ENCODE results near the gene PNPLA7.
A peak's percentile ranks its signal among the peaks of the same experiment; 100 is the strongest.
"Not testable (repeated sequence)": the region's sequence is repeated elsewhere in the genome, so short reads cannot be mapped to it uniquely, and the experiment has no call there.

The PNPLA7 gene

GRCh38 chr9:137416563-137417151 is 133.5 kb downstream of the PNPLA7 start:
- no peak for DNase-seq (ENCODE audit: low read depth)

- no peak for DNase-seq (ENCODE audit: low read depth)
These were observed 134.1 kb downstream of the PNPLA7 start for GRCh38 chr9:137416006-137416562.

GRCh38 chr9:137415451-137415850 is 134.8 kb downstream of the PNPLA7 start:
- no peak for DNase-seq (ENCODE audit: low read depth)

GRCh38 chr9:137412431-137412830 is 137.8 kb downstream of the PNPLA7 start:
- DNase-seq (ENCODE audit: low read depth) = no peak

GRCh38 chr9:137411645-137412380 is 138.4 kb downstream of the PNPLA7 start:
- peak; percentile 39 for DNase-seq (ENCODE audit: low read depth)

GRCh38 chr9:137411260-137411644 is 138.9 kb downstream of the PNPLA7 start:
- no peak for DNase-seq (ENCODE audit: low read depth)

- DNase-seq (ENCODE audit: low read depth) = no peak
These were observed 139.3 kb downstream of the PNPLA7 start for GRCh38 chr9:137410891-137411249.

- not testable (repeated sequence) for DNase-seq (ENCODE audit: low read depth)
These were observed 139.8 kb downstream of the PNPLA7 start for GRCh38 chr9:137410236-137410890.
